HCT116 (cell line): ENCODE data around the gene FGGY. TPM values are rescaled to one million over a fixed set of nuclear protein-coding genes. Genes with fewer than 3 reads are reported as not detected.

Experiments used
- ATAC-seq: fragments of 200-7000 bp; cut with Tn5 transposase; 2 replicates; pipeline ENCODE4 v1.9.1; 2020; ENCODE audit warnings: mild to moderate bottlenecking, moderate library complexity
- BruUV-seq: library from RNA; stranded (reverse); fragments of 400-500 nt; replicated peaks from 2 replicates; lab custom pipeline; 2021; lab: Mats Ljungman, UMichigan
- CTCF ChIA-PET: fragments of 300-600 bp; sonication (Branson Sonifier 250); formaldehyde crosslinking; loops from one replicate; lab custom pipeline; 2021; ENCODE audit warnings: antibody characterized with exemption; lab: Charles Lee
- POLR2A ChIA-PET: fragments of 300-600, 350-600 bp; sonication (Branson Sonifier 250); formaldehyde crosslinking; loops from one replicate; lab custom pipeline; 2021; ENCODE audit warnings: antibody characterized with exemption; lab: Charles Lee
- RAD21 ChIA-PET, 2 experiments: fragments of 300-600 bp; sonication (Branson Sonifier 250); formaldehyde crosslinking; loops; one replicate each; lab custom pipeline; 2023; ENCODE audit warnings: low total read pairs in 2 of 2; ENCODE audit not compliant: uncharacterized antibody in 2 of 2, unreplicated experiment in 2 of 2, low non-redundant PET in 1 of 2; lab: Charles Lee
- DNase-seq: peaks from one replicate; pipeline ENCODE4 v3.0.0-alpha.2; 2010; ENCODE audit warnings: low read depth, low spot score
- H2AFZ ChIP-seq: fragments of 200-600 bp; shearing (Covaris generic), sonication (generic); 2 replicates; pipeline ENCODE4 v1.6.1; 2017; ENCODE audit warnings: low read depth, mixed run types, mixed read lengths, antibody characterized with exemption, low read length; ENCODE audit not compliant: poor library complexity, severe bottlenecking
- H3K27ac ChIP-seq: 2 replicates; pipeline ENCODE4 v1.5.1; 2012; ENCODE audit warnings: low read depth, low read length
- H3K27me3 ChIP-seq: fragments of 200-600 bp; sonication (generic); 2 replicates; pipeline ENCODE4 v1.6.1; 2016; ENCODE audit warnings: mixed run types, low read length, mixed read lengths; ENCODE audit not compliant: insufficient read depth
- H3K36me3 ChIP-seq, 2 experiments: fragments of 200-500 bp in 1 of 2; fragments of 200-600 bp in 1 of 2; sonication (Bioruptor generic) in 1 of 2; sonication (generic) in 1 of 2; 2 replicates each; pipeline versions ENCODE4 v1.5.1 to v1.6.1; 2014 to 2016; ENCODE audit warnings: low read length in 2 of 2, inconsistent platforms in 1 of 2, mixed read lengths in 1 of 2, mixed run types in 1 of 2; ENCODE audit not compliant: insufficient read depth in 2 of 2, control insufficient read depth in 1 of 2
- H3K4me1 ChIP-seq, 2 experiments: fragments of 200-600 bp in 1 of 2; sonication (generic) in 1 of 2; 2 replicates each; pipeline versions ENCODE4 v1.5.1 to v1.6.1; 2012 to 2017; ENCODE audit warnings: low read length in 2 of 2, inconsistent platforms in 1 of 2, mild to moderate bottlenecking in 1 of 2, mixed read lengths in 1 of 2, mixed run types in 1 of 2, moderate library complexity in 1 of 2; ENCODE audit not compliant: insufficient read depth in 2 of 2, control insufficient read depth in 1 of 2
- H3K4me2 ChIP-seq: fragments of 200-600 bp; sonication (generic); 2 replicates; pipeline ENCODE4 v1.6.1; 2017; ENCODE audit warnings: mixed run types, low read length, mixed read lengths
- H3K4me3 ChIP-seq, 2 experiments: fragments of 200-600 bp in 1 of 2; sonication (generic) in 1 of 2; replicated peaks in 1 of 2; 2 replicates each; pipeline ENCODE4 v1.5.1; 2011 to 2016; ENCODE audit warnings: low read length in 2 of 2, control low read depth in 1 of 2, low read depth in 1 of 2, mild to moderate bottlenecking in 1 of 2, mixed read lengths in 1 of 2, mixed run types in 1 of 2
- H3K79me2 ChIP-seq: fragments of 200-600 bp; sonication (generic); 2 replicates; pipeline ENCODE4 v1.6.1; 2017; ENCODE audit warnings: mild to moderate bottlenecking, mixed run types, low read length, moderate library complexity, mixed read lengths; ENCODE audit not compliant: insufficient read depth
- H3K9ac ChIP-seq: fragments of 200-600 bp; sonication (generic); 2 replicates; pipeline ENCODE4 v1.6.1; 2016; ENCODE audit warnings: low read length, mixed read lengths
- H3K9me2 ChIP-seq: fragments of 200-600 bp; sonication (generic), shearing (Covaris generic); 2 replicates; pipeline ENCODE4 v1.6.1; 2017; ENCODE audit warnings: mixed run types, mild to moderate bottlenecking, moderate library complexity; ENCODE audit not compliant: insufficient read depth
- H3K9me3 ChIP-seq, 2 experiments: fragments of 200-500 bp in 1 of 2; fragments of 200-600 bp in 1 of 2; sonication (Bioruptor generic) in 1 of 2; sonication (generic) in 1 of 2; 2 replicates each; pipeline ENCODE4 v1.6.1; 2014 to 2017; ENCODE audit warnings: low read length in 2 of 2, mixed read lengths in 2 of 2, inconsistent platforms in 1 of 2, low read depth in 1 of 2, mild to moderate bottlenecking in 1 of 2, mixed run types in 1 of 2, moderate library complexity in 1 of 2; ENCODE audit not compliant: control insufficient read depth in 1 of 2, insufficient read depth in 1 of 2
- H4K20me1 ChIP-seq: fragments of 200-600 bp; sonication (generic), shearing (Covaris generic); 2 replicates; pipeline ENCODE4 v1.6.1; 2017; ENCODE audit warnings: mixed run types, mild to moderate bottlenecking, moderate library complexity; ENCODE audit not compliant: insufficient read depth
- CBX3 ChIP-seq: IDR thresholded peaks from 2 replicates; pipeline ENCODE4 v1.6.1; 2012; ENCODE audit warnings: low read depth
- CEBPB ChIP-seq: IDR thresholded peaks from 2 replicates; pipeline ENCODE4 v1.6.1; 2012; ENCODE audit warnings: low read depth
- ELF1 ChIP-seq: IDR thresholded peaks from 2 replicates; pipeline ENCODE4 v1.6.1; 2012; ENCODE audit warnings: low read depth, borderline replicate concordance
- EZH2 ChIP-seq: fragments of 200-600 bp; sonication (generic); IDR thresholded peaks from 2 replicates; pipeline ENCODE4 v1.6.1; 2017; ENCODE audit warnings: antibody characterized with exemption, mixed run types
- JUND ChIP-seq: IDR thresholded peaks from 2 replicates; pipeline ENCODE4 v1.6.1; 2012
- RAD21 ChIP-seq: IDR thresholded peaks from 2 replicates; pipeline ENCODE4 v1.6.1; 2012; ENCODE audit warnings: low read depth, mild to moderate bottlenecking
- TCF7L2 ChIP-seq: IDR thresholded peaks from 2 replicates; pipeline ENCODE4 v1.7.0; 2011; ENCODE audit warnings: borderline replicate concordance, inconsistent platforms; ENCODE audit not compliant: insufficient read depth, insufficient read length; ENCODE audit errors: extremely low read depth
- ZFX ChIP-seq: fragments of 450-650 bp; IDR thresholded peaks from 2 replicates; pipeline ENCODE4 v1.6.1; 2017
- intact Hi-C: fragments of 100-400 bp; cut with micrococcal nuclease; formaldehyde crosslinking; loops from 2 replicates; pipeline ENCODE4 v1.10.0; 2022
- total RNA-seq: library from RNA; stranded (reverse); gene quantifications from one replicate; pipeline ENCODE4 v1.2.1, GENCODE V29; 2021; ENCODE audit not compliant: unreplicated experiment
- TF ChIP-seq, protein P1 (sequence below), 3 experiments: fragments of 200-600 bp in 1 of 3; sonication (generic) in 1 of 3; IDR thresholded peaks in 2 of 3; conservative IDR thresholded peaks in 1 of 3; 2 replicates each; pipeline ENCODE4 v1.5.1; 2012 to 2017; ENCODE audit warnings: low read depth in 2 of 3, low read length in 2 of 3, antibody characterized with exemption in 1 of 3, borderline replicate concordance in 1 of 3, control low read depth in 1 of 3, mild to moderate bottlenecking in 1 of 3, mixed read lengths in 1 of 3, mixed run types in 1 of 3, moderate library complexity in 1 of 3; ENCODE audit not compliant: insufficient read depth in 1 of 3
- TF ChIP-seq, protein P2 (sequence below): IDR thresholded peaks from 2 replicates; pipeline ENCODE4 v1.6.1; 2012
- TF ChIP-seq, protein P3 (sequence below): IDR thresholded peaks from 2 replicates; pipeline ENCODE4 v1.6.1; 2011; ENCODE audit warnings: mild to moderate bottlenecking, low read length, moderate library complexity; ENCODE audit not compliant: insufficient replicate concordance; ENCODE audit errors: extremely low read depth

Gene FGGY
- total RNA-seq, 1 experiment from 2014 or later, result 10.6 TPM

DNA sequence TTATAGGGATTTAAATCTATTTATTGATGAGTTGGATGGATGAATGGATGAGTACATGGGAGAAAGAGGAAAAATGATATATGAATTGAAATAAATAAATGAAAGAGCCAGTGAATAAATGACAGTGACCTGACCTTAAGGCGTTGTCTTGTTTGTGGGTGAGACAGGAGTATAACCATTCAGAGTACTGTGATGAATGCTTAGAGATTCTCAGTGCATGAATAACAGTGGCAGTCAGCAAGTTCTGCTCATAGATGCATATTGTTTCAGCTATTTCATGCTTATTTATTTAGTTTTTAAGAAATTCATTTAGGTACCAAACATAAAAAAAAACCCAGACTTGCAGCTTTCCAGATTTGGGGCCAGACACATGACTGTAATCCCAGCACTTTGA is 116.4 kb downstream of the FGGY start:
- no peak overlapping the region for H3K4me2 ChIP-seq
- no peak overlapping the region for H3K4me3 ChIP-seq
- no peaks in the 10 kb centered on the region for H3K9me3 ChIP-seq
- no peak overlapping the region for H3K27ac ChIP-seq
- H3K4me1 ChIP-seq, result no peaks in the 10 kb centered on the region
- no peaks in the 10 kb centered on the region for H4K20me1 ChIP-seq
- no peak for ATAC-seq
- DNase-seq, result no peak
- H3K27me3 ChIP-seq, result no peaks in the 10 kb centered on the region
- no peak overlapping the region for H2AFZ ChIP-seq
- ChIA-PET CTCF (no interaction called here), RAD21 (no interaction called here), POLR2A (no interaction called here)
- BruUV-seq, result no TSS peak
- H3K9ac ChIP-seq, result no peak overlapping the region
- H3K36me3 ChIP-seq, result no peaks in the 10 kb centered on the region
- H3K79me2 ChIP-seq, result no peaks in the 10 kb centered on the region
- TF ChIP-seq, protein P1, sequence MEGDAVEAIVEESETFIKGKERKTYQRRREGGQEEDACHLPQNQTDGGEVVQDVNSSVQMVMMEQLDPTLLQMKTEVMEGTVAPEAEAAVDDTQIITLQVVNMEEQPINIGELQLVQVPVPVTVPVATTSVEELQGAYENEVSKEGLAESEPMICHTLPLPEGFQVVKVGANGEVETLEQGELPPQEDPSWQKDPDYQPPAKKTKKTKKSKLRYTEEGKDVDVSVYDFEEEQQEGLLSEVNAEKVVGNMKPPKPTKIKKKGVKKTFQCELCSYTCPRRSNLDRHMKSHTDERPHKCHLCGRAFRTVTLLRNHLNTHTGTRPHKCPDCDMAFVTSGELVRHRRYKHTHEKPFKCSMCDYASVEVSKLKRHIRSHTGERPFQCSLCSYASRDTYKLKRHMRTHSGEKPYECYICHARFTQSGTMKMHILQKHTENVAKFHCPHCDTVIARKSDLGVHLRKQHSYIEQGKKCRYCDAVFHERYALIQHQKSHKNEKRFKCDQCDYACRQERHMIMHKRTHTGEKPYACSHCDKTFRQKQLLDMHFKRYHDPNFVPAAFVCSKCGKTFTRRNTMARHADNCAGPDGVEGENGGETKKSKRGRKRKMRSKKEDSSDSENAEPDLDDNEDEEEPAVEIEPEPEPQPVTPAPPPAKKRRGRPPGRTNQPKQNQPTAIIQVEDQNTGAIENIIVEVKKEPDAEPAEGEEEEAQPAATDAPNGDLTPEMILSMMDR (IDR thresholded peaks at IDR 0.05 in 2 of 3, conservative IDR thresholded peaks at IDR 0.05 in 1 of 3; ENCODE audit: borderline replicate concordance in 1 of 3, insufficient read depth in 1 of 3, low read depth in 2 of 3, low read length in 2 of 3), result no peak
- TF ChIP-seq, protein P2, sequence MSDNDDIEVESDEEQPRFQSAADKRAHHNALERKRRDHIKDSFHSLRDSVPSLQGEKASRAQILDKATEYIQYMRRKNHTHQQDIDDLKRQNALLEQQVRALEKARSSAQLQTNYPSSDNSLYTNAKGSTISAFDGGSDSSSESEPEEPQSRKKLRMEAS, result no peak
- TF ChIP-seq RAD21, result no peak
- no peak for TF ChIP-seq EZH2
- TF ChIP-seq CBX3, result no peak
- TF ChIP-seq CEBPB, result no peak
- TF ChIP-seq TCF7L2, result no peak
- no peak for TF ChIP-seq ZFX
- TF ChIP-seq ELF1, result no peak
- TF ChIP-seq, protein P3, sequence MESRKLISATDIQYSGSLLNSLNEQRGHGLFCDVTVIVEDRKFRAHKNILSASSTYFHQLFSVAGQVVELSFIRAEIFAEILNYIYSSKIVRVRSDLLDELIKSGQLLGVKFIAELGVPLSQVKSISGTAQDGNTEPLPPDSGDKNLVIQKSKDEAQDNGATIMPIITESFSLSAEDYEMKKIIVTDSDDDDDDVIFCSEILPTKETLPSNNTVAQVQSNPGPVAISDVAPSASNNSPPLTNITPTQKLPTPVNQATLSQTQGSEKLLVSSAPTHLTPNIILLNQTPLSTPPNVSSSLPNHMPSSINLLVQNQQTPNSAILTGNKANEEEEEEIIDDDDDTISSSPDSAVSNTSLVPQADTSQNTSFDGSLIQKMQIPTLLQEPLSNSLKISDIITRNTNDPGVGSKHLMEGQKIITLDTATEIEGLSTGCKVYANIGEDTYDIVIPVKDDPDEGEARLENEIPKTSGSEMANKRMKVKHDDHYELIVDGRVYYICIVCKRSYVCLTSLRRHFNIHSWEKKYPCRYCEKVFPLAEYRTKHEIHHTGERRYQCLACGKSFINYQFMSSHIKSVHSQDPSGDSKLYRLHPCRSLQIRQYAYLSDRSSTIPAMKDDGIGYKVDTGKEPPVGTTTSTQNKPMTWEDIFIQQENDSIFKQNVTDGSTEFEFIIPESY, result no peak
- no peak for TF ChIP-seq JUND
- intact Hi-C loops, result no loop called here
- no peaks in the 10 kb centered on the region for H3K9me2 ChIP-seq
